ENCODE results near the gene ST3GAL5.
"Not testable (repeated sequence)": the region's sequence is repeated elsewhere in the genome, so short reads cannot be mapped to it uniquely, and the experiment has no call there.

Gene ST3GAL5

GRCh38 chr2:85888684-85889626 lies at the start of gene ST3GAL5:
TSS of gene ST3GAL5 (minus strand) at chr2:85888990. CDS start at chr2:85888905, 85 bp downstream.
- peak; percentile 73 for DNase-seq

DNA sequence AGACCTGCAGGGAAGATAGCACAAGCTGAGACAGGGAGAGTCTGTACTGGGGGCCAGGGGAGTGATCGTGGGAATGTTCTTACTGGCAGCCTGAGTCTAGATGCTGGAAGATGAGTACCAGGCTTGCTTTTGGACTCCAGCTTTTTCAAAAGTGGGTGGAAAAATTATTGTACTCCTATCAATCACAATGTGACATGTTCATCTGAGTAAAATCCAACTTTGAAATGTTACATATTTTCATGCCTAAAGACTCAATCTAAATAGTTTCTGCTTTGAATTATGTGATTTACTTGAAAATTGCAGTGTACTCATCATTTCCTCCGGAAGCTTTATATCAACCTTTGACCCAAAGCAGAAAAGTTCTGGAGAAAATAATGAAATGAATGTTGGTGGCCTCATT lies 49.7 kb upstream of the ST3GAL5 start:
- DNase-seq, result no peak

DNA sequence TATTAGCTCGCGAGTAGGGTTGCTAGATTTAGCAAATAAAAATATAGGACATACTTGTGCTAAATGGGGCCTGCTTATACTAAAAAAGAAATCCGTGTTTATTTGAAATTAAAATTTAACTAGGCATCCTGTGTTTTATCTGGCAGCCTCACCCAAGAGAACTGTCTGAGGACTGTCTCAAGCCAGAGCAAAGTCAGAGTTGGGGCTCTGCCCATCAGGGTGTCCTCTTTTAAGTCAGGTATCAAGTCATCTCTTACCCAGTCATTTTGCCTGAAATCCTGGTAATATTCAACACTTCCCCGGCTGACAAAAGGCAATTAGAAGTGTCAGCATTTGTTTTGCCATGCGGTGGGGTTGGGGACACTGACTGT lies 48.3 kb upstream of the ST3GAL5 start:
- DNase-seq, result no peak

GRCh38 chr2:85936421-85937068 lies 47.8 kb upstream of the ST3GAL5 start:
- DNase-seq, result no peak

DNA sequence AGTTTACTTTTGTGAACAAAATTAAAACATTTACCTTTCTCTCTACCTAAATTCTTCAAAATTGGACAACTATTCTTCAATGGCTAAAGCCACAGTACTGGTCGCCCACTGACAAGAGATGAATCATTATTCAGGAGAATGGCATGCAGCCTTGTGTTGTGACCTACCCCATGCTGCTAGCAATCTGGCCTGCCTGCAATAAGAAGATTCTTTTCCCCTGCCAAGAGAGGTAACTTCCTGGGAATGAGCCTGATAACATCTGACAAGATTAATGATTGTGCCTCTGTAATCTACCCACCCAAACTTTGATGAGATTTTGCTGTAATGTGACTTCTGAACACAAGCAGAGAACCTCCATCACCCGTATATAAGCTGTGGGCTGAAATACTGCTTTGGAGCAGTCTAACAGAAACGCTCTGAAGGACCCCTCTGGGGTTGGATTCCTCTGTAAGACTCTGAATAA lies 47.0 kb upstream of the ST3GAL5 start:
- no peak for DNase-seq

DNA sequence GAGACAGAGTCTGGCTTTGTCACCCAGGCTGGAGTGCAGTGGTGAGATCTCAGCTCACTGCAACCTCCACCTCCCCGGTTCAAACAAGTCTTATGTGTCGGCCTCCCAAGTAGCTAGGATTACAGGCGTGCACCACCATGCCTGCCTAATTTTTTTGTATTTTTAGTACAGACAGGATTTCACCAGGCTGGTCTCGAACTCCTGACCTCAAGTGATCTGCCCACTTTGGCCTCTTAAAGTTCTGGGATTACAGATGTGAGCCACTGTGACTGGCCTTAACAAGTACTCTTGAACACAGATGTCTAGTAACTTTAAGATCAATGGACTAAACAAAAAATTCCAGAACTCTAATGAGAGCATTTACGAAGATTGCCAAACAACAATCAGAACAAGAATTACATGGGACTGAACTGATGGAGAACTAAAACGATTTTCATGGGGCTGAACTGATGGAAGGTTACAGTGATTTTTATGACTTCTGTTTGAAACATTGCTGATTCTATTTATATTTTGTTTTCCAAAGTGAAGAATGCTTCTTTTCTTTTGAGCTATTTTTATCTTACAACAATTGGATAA lies 46.5 kb upstream of the ST3GAL5 start:
- no peak for DNase-seq

GRCh38 chr2:85933753-85934594 lies 45.2 kb upstream of the ST3GAL5 start:
- no peak for DNase-seq

GRCh38 chr2:85931151-85931550 lies 42.4 kb upstream of the ST3GAL5 start:
- DNase-seq, result not testable (repeated sequence)

- DNase-seq, result no peak
These were observed 41.6 kb upstream of the ST3GAL5 start for GRCh38 chr2:85930129-85931124.

DNA sequence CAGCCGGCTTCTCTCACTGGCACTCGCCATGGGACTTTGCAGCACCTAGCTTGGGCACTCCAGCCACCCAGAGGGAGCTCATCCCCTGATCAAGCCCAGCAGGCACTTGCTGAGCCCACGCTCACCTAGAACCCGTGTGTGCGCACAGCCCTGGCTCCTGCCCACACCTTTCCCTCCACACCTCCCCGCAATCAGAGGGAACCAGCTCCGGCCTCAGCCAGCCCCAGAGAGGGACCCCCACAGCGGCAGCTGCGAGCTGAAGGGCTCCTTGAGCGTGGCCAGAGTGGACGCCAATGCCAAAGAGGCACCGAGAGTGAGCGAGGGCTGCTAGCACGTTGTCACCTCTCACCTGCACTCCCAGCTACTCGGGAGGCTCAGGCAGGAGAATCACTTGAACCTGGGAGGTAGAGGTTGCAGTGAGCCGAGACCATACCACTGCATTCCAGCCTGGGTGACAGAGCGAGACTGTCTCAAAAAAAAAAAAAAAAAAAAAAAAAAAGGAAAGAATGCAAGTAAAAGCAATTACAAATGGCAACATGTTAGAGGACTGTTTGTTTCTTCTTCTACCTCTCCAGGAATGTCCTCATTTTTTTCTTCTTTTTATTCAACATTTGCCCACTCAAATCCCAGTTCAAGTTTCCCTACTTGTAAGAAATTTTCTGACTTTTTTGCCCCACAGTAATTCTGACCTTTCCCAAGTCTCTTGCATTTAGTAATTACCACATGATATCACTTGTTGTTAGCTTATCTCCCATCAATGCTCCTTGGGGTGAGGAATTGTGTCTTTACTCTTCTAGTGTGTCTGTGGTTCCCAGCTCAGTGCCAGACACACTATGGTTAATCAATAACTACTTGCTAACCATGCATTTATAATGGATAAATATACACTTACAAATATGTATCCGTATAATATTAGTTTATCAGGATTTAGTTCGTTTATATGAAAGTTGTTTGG lies 40.6 kb upstream of the ST3GAL5 start:
- no peak for DNase-seq

DNA sequence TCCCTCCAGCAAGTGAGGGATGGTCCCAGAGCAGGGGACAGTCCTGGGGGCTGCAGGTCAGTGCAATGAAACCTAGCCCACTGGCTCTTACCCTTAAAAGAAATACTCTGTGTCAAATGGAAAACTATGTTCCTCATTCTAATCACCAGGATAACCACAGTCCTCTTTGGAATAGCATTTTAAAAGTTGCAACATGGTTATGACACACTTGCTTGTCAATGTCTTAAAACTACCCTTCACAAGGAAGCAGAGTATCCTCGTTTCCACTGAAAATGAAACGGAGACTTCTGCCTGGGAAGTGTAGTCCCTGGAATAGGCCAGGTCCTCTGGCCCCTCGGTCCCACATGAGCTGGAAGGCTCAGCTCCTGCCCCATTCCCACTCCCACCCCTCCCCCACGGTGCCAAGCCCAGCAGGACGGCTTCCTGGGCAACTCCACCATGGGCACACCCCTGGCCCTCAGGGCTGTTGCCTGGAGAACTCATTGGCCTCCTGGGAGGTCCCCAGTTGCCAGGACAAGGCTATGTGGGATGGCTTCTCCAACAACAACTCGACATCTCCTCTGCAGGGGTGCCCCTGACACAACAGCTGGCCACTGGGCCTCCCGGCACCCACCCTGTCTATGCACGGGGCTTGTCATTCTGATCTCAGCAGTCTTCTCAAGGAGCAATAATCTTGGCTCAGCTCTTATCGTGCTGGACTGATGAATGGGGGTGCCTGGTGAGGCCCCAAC lies 38.3 kb upstream of the ST3GAL5 start:
- no peak for DNase-seq

DNA sequence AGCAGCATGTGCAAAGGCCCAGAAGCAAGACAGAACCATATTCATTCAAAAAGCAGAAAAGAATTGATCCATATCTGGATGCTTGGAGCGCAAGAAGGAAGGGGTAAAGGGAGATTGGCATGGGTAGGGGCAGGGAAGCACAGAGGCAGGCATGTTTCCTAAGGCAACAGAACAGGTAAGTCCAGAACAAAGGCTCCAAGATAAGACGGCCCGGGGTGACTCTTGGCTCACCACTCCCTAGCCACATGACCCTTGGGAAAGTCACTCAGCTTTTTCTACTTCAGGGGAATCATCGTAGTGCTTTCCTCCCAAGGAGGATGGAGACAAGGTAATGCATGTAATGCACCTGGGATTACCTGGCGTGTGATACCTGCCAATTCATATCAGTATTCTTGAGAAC lies 37.7 kb upstream of the ST3GAL5 start:
- no peak for DNase-seq

- DNase-seq, result no peak
These were observed 36.5 kb upstream of the ST3GAL5 start for GRCh38 chr2:85925216-85925671.

DNA sequence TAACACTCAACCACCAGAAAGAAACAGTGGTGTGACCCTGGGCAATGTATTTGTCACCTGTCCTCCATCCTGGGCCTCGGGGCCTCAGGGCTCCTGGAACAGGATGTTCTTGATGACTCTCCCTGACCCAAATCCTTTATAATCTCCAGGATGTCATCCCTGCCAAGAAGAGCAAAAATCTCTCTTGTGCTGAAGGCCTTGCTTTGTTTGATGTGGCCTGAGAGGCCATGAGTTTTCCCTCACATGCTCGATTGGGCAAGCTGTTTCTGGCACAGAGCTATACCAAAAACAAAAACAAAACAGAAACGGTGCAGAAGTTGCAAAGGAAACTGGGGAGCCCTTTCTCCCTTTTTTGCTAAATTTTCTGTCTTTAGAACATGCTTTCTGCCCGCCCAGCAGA lies 35.7 kb upstream of the ST3GAL5 start:
- no peak for DNase-seq

DNA sequence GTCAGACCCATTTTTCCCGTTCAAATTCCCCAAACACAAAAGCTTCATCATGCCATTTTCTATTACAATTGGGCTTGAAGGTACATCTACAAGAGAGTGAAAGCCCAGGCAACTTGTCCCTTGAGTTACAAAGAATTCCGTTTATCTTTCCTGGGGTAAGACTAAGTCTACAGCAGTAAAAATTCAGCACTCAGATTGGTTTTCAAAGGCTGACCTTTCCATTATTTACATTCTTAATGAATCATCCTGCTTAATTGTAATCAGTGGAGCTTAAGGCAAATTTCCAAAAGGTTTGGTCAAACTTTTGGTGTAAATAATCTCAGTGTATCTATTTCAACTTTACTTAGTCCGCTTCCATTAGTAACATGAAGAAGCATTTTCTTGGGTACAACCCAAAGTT lies 33.4 kb upstream of the ST3GAL5 start:
- no peak for DNase-seq

DNA sequence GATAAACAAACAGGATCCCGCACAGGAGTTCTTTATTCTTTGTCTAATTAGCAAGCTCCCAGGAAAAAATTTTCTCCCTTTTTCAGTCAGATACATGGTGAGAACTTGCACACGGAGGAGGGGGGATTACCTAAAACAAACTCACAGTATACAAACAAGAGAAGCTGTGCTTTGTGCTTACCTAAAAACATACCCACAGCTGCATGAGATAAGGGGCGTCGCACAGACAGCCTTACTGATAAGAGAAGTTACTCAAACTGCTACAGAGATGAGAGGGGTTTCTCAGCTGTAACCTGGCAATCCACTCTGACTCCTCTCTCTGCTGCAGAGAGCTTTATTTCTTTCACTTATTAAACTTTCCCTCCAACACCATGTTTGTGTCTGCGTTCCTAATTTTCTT lies 32.9 kb upstream of the ST3GAL5 start:
- DNase-seq, result no peak

- DNase-seq, result no peak
These were observed 32.2 kb upstream of the ST3GAL5 start for GRCh38 chr2:85920810-85921545.

GRCh38 chr2:85917887-85918795 lies 29.4 kb upstream of the ST3GAL5 start:
- no peak for DNase-seq

Data from DMS79 treated with DMSO at 0.1 percent for 48 hours (cell line).